Activated CD4-positive, alpha-beta T cell treated with anti-CD3 and anti-CD28 coated beads for 36 hours (primary cell): ENCODE measurements around the gene TEX35. TPM values are rescaled to one million over a fixed set of nuclear protein-coding genes. Genes with fewer than 3 reads are reported as not detected.

Experiments used
- ATAC-seq: fragments of 200-7000 bp; cut with Tn5 transposase; one replicate; pipeline ENCODE4 v1.10.0; 2021; ENCODE audit warnings: mild to moderate bottlenecking, moderate library complexity
- CTCF ChIA-PET: fragments of 350-600 bp; sonication (Branson Sonifier 250); formaldehyde crosslinking; loops from one replicate; lab custom pipeline; 2021; ENCODE audit warnings: antibody characterized with exemption; lab: Charles Lee
- POLR2A ChIA-PET: fragments of 350-600 bp; sonication (Branson Sonifier 250); formaldehyde crosslinking; loops from one replicate; lab custom pipeline; 2021; ENCODE audit warnings: antibody characterized with exemption, inconsistent platforms; lab: Charles Lee
- DNase-seq: peaks from one replicate; pipeline ENCODE4 v3.0.0-alpha.2; 2020
- H3K27ac Mint-ChIP-seq: one replicate; pipeline ENCODE4 v1.8.0; 2021; ENCODE audit warnings: mixed read lengths
- H3K27me3 Mint-ChIP-seq: one replicate; pipeline ENCODE4 v1.8.0; 2021; ENCODE audit warnings: mixed read lengths
- H3K36me3 Mint-ChIP-seq: one replicate; pipeline ENCODE4 v1.8.0; 2021; ENCODE audit warnings: low read depth, mixed read lengths
- H3K4me1 Mint-ChIP-seq: one replicate; pipeline ENCODE4 v1.8.0; 2021; ENCODE audit warnings: mixed read lengths
- H3K4me3 Mint-ChIP-seq: one replicate; pipeline ENCODE4 v1.8.0; 2021; ENCODE audit warnings: mild to moderate bottlenecking, moderate library complexity, mixed read lengths
- H3K9me3 Mint-ChIP-seq: one replicate; pipeline ENCODE4 v1.8.0; 2021; ENCODE audit warnings: low read depth, mixed read lengths
- intact Hi-C, 2 experiments: fragments of 100-400 bp; cut with DNase I in 1 of 2; cut with micrococcal nuclease in 1 of 2; formaldehyde crosslinking; loops; one replicate each; pipeline versions ENCODE4 v1.14.2 to v1.15.1; 2022 to 2024; cut with DNase I, micrococcal nuclease
- total RNA-seq, 2 experiments: library from RNA; stranded (reverse); gene quantifications; one replicate each; pipeline ENCODE4 v1.2.3, GENCODE V29; 2021

Gene TEX35
- total RNA-seq, 2 experiments from 2014 or later: not detected

- CTCF ChIA-PET: interaction anchor here (0.6 to 1.3 kb wide), 4 partner anchors 32 to 548 kb away, joined by 3 to 4 read pairs (median 3); no protein-coding TSS in a partner anchor
- Mint-ChIP-seq H3K27ac (no peak overlapping the region), H3K27me3 (no peaks in the 10 kb centered on the region), H3K4me3 (no peak overlapping the region), H3K4me1 (no peaks in the 10 kb centered on the region), H3K9me3 (no peaks in the 10 kb centered on the region), H3K36me3 (no peaks in the 10 kb centered on the region)
- no peak for ATAC-seq
- POLR2A ChIA-PET: no interaction called here
- DNase-seq: no peak
- intact Hi-C loops: no loop called here
Observed at GRCh38 chr1:178534137-178534868, 21.4 kb downstream of the TEX35 start.

GRCh38 chr1:178536329-178536728 is 23.4 kb downstream of the TEX35 start:
- Mint-ChIP-seq H3K36me3 (no peaks in the 10 kb centered on the region), H3K9me3 (no peaks in the 10 kb centered on the region), H3K4me1 (peaks cover 2% of the 10 kb centered on the region), H3K27ac (no peak overlapping the region), H3K4me3 (no peak overlapping the region), H3K27me3 (no peaks in the 10 kb centered on the region)
- intact Hi-C loops: no loop called here
- no peak for ATAC-seq
- ChIA-PET POLR2A (no interaction called here), CTCF (no interaction called here)
- DNase-seq: no peak

GRCh38 chr1:178536844-178537371 is 24.0 kb downstream of the TEX35 start:
- intact Hi-C loops: no loop called here
- ATAC-seq (peak; percentile 37), DNase-seq (no peak)
- H3K4me1 Mint-ChIP-seq: peaks cover 2% of the 10 kb centered on the region
- H3K27ac Mint-ChIP-seq: no peak overlapping the region
- no peaks in the 10 kb centered on the region for H3K36me3 Mint-ChIP-seq
- no peaks in the 10 kb centered on the region for H3K9me3 Mint-ChIP-seq
- H3K4me3 Mint-ChIP-seq: no peak overlapping the region
- no peaks in the 10 kb centered on the region for H3K27me3 Mint-ChIP-seq
- ChIA-PET CTCF (interaction anchor here (0.5 to 0.6 kb wide), 2 partner anchors 34 to 524 kb away, joined by 3 read pairs; no protein-coding TSS in a partner anchor), POLR2A (no interaction called here)

GRCh38 chr1:178537382-178538090 is 24.6 kb downstream of the TEX35 start:
- Mint-ChIP-seq H3K36me3 (no peaks in the 10 kb centered on the region), H3K9me3 (no peaks in the 10 kb centered on the region), H3K27me3 (no peaks in the 10 kb centered on the region), H3K4me1 (peaks cover 2% of the 10 kb centered on the region), H3K27ac (no peak overlapping the region), H3K4me3 (no peak overlapping the region)
- intact Hi-C loops: no loop called here
- DNase-seq (no peak), ATAC-seq (no peak)
- ChIA-PET POLR2A (no interaction called here), CTCF (interaction anchor here (0.5 to 0.6 kb wide), 2 partner anchors 33 to 523 kb away, joined by 3 read pairs; no protein-coding TSS in a partner anchor)

GRCh38 chr1:178538192-178538916 is 25.4 kb downstream of the TEX35 start:
- Mint-ChIP-seq H3K36me3 (no peaks in the 10 kb centered on the region), H3K4me1 (peaks cover 2% of the 10 kb centered on the region), H3K27me3 (no peaks in the 10 kb centered on the region), H3K4me3 (no peak overlapping the region), H3K9me3 (no peaks in the 10 kb centered on the region), H3K27ac (no peak overlapping the region)
- ChIA-PET POLR2A (no interaction called here), CTCF (interaction anchor here (0.9 kb wide), 1 partner anchor 49 kb away, joined by 3 read pairs; no protein-coding TSS in a partner anchor)
- intact Hi-C loops: no loop called here
- DNase-seq: no peak
- ATAC-seq: no peak

GRCh38 chr1:178539291-178539690 is 26.4 kb downstream of the TEX35 start:
- ChIA-PET POLR2A (no interaction called here), CTCF (interaction anchor here (0.7 to 0.9 kb wide), 2 partner anchors 48 to 199 kb away, joined by 3 read pairs; no protein-coding TSS in a partner anchor)
- ATAC-seq: no peak
- intact Hi-C loops: no loop called here
- DNase-seq: no peak
- no peak overlapping the region for H3K4me3 Mint-ChIP-seq
- peaks cover 2% of the 10 kb centered on the region for H3K4me1 Mint-ChIP-seq
- no peaks in the 10 kb centered on the region for H3K9me3 Mint-ChIP-seq
- H3K27me3 Mint-ChIP-seq: no peaks in the 10 kb centered on the region
- no peak overlapping the region for H3K27ac Mint-ChIP-seq
- H3K36me3 Mint-ChIP-seq: no peaks in the 10 kb centered on the region

GRCh38 chr1:178540204-178540603 is 27.3 kb downstream of the TEX35 start:
- Mint-ChIP-seq H3K27me3 (no peaks in the 10 kb centered on the region), H3K4me3 (no peak overlapping the region), H3K4me1 (peaks cover 2% of the 10 kb centered on the region), H3K27ac (no peak overlapping the region), H3K36me3 (no peaks in the 10 kb centered on the region), H3K9me3 (no peaks in the 10 kb centered on the region)
- intact Hi-C loops: loop anchor here (5.0 kb wide), 4 partner anchors 327 to 827 kb away; partner anchors contain the start of genes AXDND1 (in 1 of the 2) and TOR3A (in 1 of the 2)
- ChIA-PET CTCF (interaction anchor here (0.5 to 2.7 kb wide), 5 partner anchors 40 to 498 kb away, joined by 3 to 11 read pairs (median 3); no protein-coding TSS in a partner anchor), POLR2A (no interaction called here)
- DNase-seq: no peak
- no peak for ATAC-seq

- Mint-ChIP-seq H3K9me3 (no peaks in the 10 kb centered on the region), H3K27me3 (no peaks in the 10 kb centered on the region), H3K36me3 (no peaks in the 10 kb centered on the region), H3K4me1 (peaks cover 2% of the 10 kb centered on the region), H3K27ac (no peak overlapping the region), H3K4me3 (no peak overlapping the region)
- no peak for ATAC-seq
- POLR2A ChIA-PET: no interaction called here
- intact Hi-C loops: loop anchor here (5.0 kb wide), 4 partner anchors 327 to 827 kb away; partner anchors contain the start of genes AXDND1 (in 1 of the 2) and TOR3A (in 1 of the 2)
- no peak for DNase-seq
- CTCF ChIA-PET: interaction anchor here (0.5 to 2.7 kb wide), 7 partner anchors 41 to 497 kb away, joined by 3 to 11 read pairs (median 3); no protein-coding TSS in a partner anchor
Observed at GRCh38 chr1:178540646-178541045, 27.7 kb downstream of the TEX35 start.

GRCh38 chr1:178541379-178541778 is 28.5 kb downstream of the TEX35 start:
- Mint-ChIP-seq H3K9me3 (no peaks in the 10 kb centered on the region), H3K36me3 (no peaks in the 10 kb centered on the region), H3K4me3 (peak overlapping the region; percentile 84), H3K27ac (no peak overlapping the region), H3K27me3 (no peaks in the 10 kb centered on the region), H3K4me1 (peaks cover 2% of the 10 kb centered on the region)
- DNase-seq (no peak), ATAC-seq (no peak)
- intact Hi-C loops: loop anchor here (5.0 kb wide), 4 partner anchors 326 to 826 kb away; partner anchors contain the start of genes AXDND1 (in 1 of the 2) and TOR3A (in 1 of the 2)
- POLR2A ChIA-PET: no interaction called here
- CTCF ChIA-PET: interaction anchor here (0.6 to 3.1 kb wide), 7 partner anchors 9 to 464 kb away, joined by 3 to 12 read pairs (median 5); no protein-coding TSS in a partner anchor

GRCh38 chr1:178541829-178542553 is 29.1 kb downstream of the TEX35 start:
- Mint-ChIP-seq H3K36me3 (no peaks in the 10 kb centered on the region), H3K27me3 (no peaks in the 10 kb centered on the region), H3K9me3 (no peaks in the 10 kb centered on the region), H3K4me1 (peaks cover 2% of the 10 kb centered on the region), H3K4me3 (peak overlapping the region; percentile 84), H3K27ac (peak overlapping the region; percentile 85)
- POLR2A ChIA-PET: no interaction called here
- CTCF ChIA-PET: interaction anchor here (0.6 to 3.1 kb wide), 7 partner anchors 9 to 706 kb away, joined by 3 to 12 read pairs (median 4); no protein-coding TSS in a partner anchor
- peak; percentile 69 for ATAC-seq
- DNase-seq: peak; percentile 64
- intact Hi-C loops: loop anchor here (1.0 to 5.0 kb wide), 8 partner anchors 183 to 825 kb away; partner anchors contain the start of genes AXDND1 (in 2 of the 2), RALGPS2 (in 1 of the 2) and TOR3A (in 1 of the 2)
